Bronchial epithelial cell (primary cell): ENCODE results near the gene PRDM2. TPM values are rescaled to one million over a fixed set of nuclear protein-coding genes. Genes with fewer than 3 reads are reported as not detected.

ENCODE experiments used
- DNase-seq: peaks from one replicate; pipeline ENCODE4 v3.0.0-alpha.2; 2010; ENCODE audit warnings: low read depth
- FAIRE-seq: peaks from 2 replicates; lab custom pipeline; 2011; peaks lifted over from hg19 to GRCh38; lab: Jason Lieb, UNC
- H3K27me3 ChIP-seq: 2 replicates; pipeline ENCODE4 v1.5.1; 2011; ENCODE audit warnings: low read length; ENCODE audit not compliant: control insufficient read depth, insufficient read depth
- H3K36me3 ChIP-seq: 2 replicates; pipeline ENCODE4 v1.5.1; 2011; ENCODE audit warnings: low read length; ENCODE audit not compliant: control insufficient read depth, insufficient read depth
- H3K4me3 ChIP-seq: 2 replicates; pipeline ENCODE4 v1.5.1; 2011; ENCODE audit warnings: mild to moderate bottlenecking, low read depth, low read length, control low read depth
- CTCF ChIP-seq: IDR thresholded peaks from 2 replicates; pipeline ENCODE4 v1.5.1; 2011; ENCODE audit warnings: mild to moderate bottlenecking, moderate library complexity, low read length, control low read depth, inconsistent platforms; ENCODE audit not compliant: insufficient read depth, severe bottlenecking
- total RNA-seq: library from RNA; depleted of rRNA; stranded (reverse); fragments of >200 nt; gene quantifications from 2 replicates; pipeline ENCODE4 v1.2.1, GENCODE V29; 2014

Gene PRDM2
- total RNA-seq, 1 donor from 2014 or later, result 7.1 TPM

DNA sequence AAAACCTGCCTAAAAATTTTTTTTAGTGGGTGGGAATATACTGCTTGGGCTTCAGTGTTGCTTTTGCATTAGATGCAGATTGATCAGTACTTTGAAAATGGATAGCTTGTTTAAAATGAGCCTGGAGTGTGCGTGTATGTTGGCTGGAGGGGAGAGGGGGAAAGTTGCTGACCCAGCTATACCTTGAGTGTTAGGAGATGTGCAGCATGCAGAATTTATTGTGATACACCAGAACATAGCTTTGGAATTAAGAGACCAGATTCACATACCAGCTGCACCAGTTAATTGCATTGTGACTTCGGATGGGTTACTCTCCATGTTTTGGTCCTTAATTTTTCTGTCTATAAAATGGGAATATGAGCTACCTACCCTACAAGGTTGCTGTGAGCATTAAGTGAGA, 60.4 kb downstream of the PRDM2 start:
- Histone ChIP-seq H3K27me3 (no peaks in the 10 kb centered on the region), H3K36me3 (no peaks in the 10 kb centered on the region), H3K4me3 (no peak overlapping the region)
- DNase-seq (no peak), FAIRE-seq (no peak)
- TF ChIP-seq CTCF, result no peak

DNA sequence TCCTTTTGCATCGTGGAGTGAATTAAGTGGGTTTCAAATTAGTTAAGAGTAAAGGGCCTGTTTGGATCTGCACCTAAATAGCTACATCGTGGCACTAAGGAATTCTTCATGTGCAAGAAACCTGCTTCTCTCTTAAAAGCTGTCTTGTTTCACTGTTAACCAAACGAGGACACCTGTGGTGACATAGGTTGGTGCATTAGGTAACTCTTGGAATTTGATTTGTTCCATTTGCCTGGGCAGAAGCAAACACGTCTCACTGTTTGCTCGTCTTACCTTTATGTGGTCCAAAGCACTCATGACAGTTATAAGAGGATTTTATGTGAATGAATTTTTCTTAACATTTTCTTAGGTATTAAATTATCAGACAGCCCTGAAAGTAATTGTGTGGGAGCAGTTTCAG, 60.9 kb downstream of the PRDM2 start:
- DNase-seq (peak; percentile 38), FAIRE-seq (no peak)
- no peaks in the 10 kb centered on the region for H3K27me3 ChIP-seq
- no peaks in the 10 kb centered on the region for H3K36me3 ChIP-seq
- TF ChIP-seq CTCF, result no peak
- H3K4me3 ChIP-seq, result no peak overlapping the region

GRCh38 chr1:13761883-13762282, 61.9 kb downstream of the PRDM2 start:
- DNase-seq (no peak), FAIRE-seq (no peak)
- no peaks in the 10 kb centered on the region for H3K36me3 ChIP-seq
- no peaks in the 10 kb centered on the region for H3K27me3 ChIP-seq
- H3K4me3 ChIP-seq, result no peak overlapping the region
- TF ChIP-seq CTCF, result no peak

GRCh38 chr1:13762642-13763041, 62.7 kb downstream of the PRDM2 start:
- FAIRE-seq (no peak), DNase-seq (no peak)
- TF ChIP-seq CTCF, result no peak
- H3K36me3 ChIP-seq, result no peaks in the 10 kb centered on the region
- no peak overlapping the region for H3K4me3 ChIP-seq
- H3K27me3 ChIP-seq, result no peaks in the 10 kb centered on the region

DNA sequence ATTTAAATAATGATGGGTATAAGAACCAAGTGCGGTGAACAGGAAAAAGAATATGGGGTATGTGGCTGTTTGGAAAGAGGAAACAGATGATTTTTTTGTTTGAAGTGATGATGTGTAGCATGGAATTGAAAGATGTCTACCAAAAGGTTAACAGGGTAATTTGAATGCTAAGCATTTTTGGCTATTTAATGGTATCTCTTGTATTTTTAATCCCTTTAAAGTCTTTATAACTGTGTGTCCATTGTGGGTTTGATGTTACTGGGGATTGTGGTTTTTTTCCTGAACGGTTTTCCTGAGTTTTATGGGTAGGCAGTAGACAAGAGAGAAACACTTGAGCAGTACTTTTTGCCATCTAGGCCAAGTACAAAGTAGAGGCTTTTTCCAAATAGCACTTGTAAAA, 63.2 kb downstream of the PRDM2 start:
- TF ChIP-seq CTCF, result no peak
- Histone ChIP-seq H3K27me3 (no peaks in the 10 kb centered on the region), H3K36me3 (no peaks in the 10 kb centered on the region), H3K4me3 (no peak overlapping the region)
- DNase-seq (no peak), FAIRE-seq (no peak)

DNA sequence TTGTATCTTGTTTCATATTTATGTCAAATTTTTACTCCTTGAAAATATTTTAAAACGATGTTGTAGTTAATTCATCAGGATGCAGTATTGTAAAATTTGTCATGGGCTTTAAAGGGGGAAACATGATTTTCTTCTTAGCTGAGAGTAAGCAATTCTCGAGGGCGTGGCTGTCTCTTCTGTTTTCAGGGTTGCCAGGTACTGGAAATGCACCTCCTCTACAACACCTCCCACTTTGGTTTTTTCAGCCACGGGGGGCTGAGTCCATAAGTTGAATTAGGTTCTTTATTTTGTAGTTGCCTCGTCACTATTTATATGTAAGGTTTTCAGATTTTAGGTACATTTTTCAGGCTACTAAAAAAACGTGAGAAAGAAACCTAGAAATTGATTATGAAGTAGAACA, 64.0 kb downstream of the PRDM2 start:
- no peaks in the 10 kb centered on the region for H3K36me3 ChIP-seq
- H3K27me3 ChIP-seq, result no peaks in the 10 kb centered on the region
- no peak for TF ChIP-seq CTCF
- H3K4me3 ChIP-seq, result no peak overlapping the region
- FAIRE-seq, result no peak
- DNase-seq, result no peak
